Sigmoid colon (tissue), 7 donors: ENCODE results near the gene MYO5B. TPM values are rescaled to one million over a fixed set of nuclear protein-coding genes. Genes with fewer than 3 reads are reported as not detected.

Experiments used
- DNase-seq: peaks from one replicate; pipeline ENCODE4 v3.0.0-alpha.2; 2019
- H3K27ac ChIP-seq, 4 donors: fragments of 200-600 bp; sonication (generic); one replicate each; pipeline ENCODE4 v1.5.1; 2016 to 2019; ENCODE audit warnings: mild to moderate bottlenecking in 1 of 4
- H3K27me3 ChIP-seq, 3 donors: fragments of 200-600 bp; sonication (generic); one replicate each; pipeline ENCODE4 v1.5.1; 2019; ENCODE audit warnings: mild to moderate bottlenecking in 1 of 3
- H3K36me3 ChIP-seq, 4 donors: fragments of 200-600 bp; sonication (generic); one replicate each; pipeline ENCODE4 v1.5.1; 2016 to 2019
- H3K4me1 ChIP-seq, 4 donors: fragments of 200-600 bp; sonication (generic); one replicate each; pipeline ENCODE4 v1.5.1; 2017 to 2019
- H3K4me3 ChIP-seq, 4 donors: fragments of 200-600 bp; sonication (generic); one replicate each; pipeline ENCODE4 v1.5.1; 2017 to 2019; ENCODE audit warnings: mild to moderate bottlenecking in 2 of 4, moderate library complexity in 1 of 4
- H3K9me3 ChIP-seq, 4 donors: fragments of 200-600 bp in 3 of 4; sonication (generic) in 3 of 4; one replicate each; pipeline versions ENCODE4 v1.5.1 to v1.6.1; 2013 to 2019
- CTCF ChIP-seq, 4 experiments: fragments of 450-650 bp in 3 of 4; fragments of 200-600 bp in 1 of 4; IDR thresholded peaks; one replicate each; pipeline ENCODE4 v1.5.1; 2016 to 2019; ENCODE audit warnings: antibody characterized with exemption in 4 of 4, mild to moderate bottlenecking in 3 of 4, moderate library complexity in 2 of 4
- EP300 ChIP-seq, 4 donors: sonication (generic); formaldehyde crosslinking; IDR thresholded peaks; one replicate each; pipeline ENCODE4 v1.6.1; 2017; ENCODE audit warnings: antibody characterized with exemption in 4 of 4
- POLR2A ChIP-seq, 2 donors: fragments of 450-650 bp; IDR thresholded peaks; one replicate each; pipeline ENCODE4 v1.6.1; 2016; ENCODE audit warnings: antibody characterized with exemption in 2 of 2, mild to moderate bottlenecking in 2 of 2, moderate library complexity in 2 of 2
- POLR2AphosphoS5 ChIP-seq, 4 donors: sonication (generic); formaldehyde crosslinking; IDR thresholded peaks; one replicate each; pipeline ENCODE4 v1.6.1; 2017; ENCODE audit warnings: antibody characterized with exemption in 4 of 4
- WGBS, 2 donors: extraction: QIAGEN DNeasy Blood & Tissue Kit; methylation state at CpG; one replicate each; pipeline ENCODE4 v1.1.7; 2013; 5-methylcytosine and 5-hydroxymethylcytosine counted together
- intact Hi-C: fragments of 100-400 bp; cut with DNase I; formaldehyde crosslinking; loops from one replicate; pipeline ENCODE4 v1.15.1; 2023
- polyA plus RNA-seq, 3 donors: library from polyadenylated mRNA; stranded (reverse); fragments of 200-250 nt; gene quantifications; one replicate each; pipeline ENCODE4 v1.2.3, GENCODE V29; 2013
- total RNA-seq, 4 donors: library from RNA; depleted of rRNA; stranded (reverse); fragments of >200 nt; gene quantifications; one replicate each; pipeline ENCODE4 v1.1.0, GENCODE V29; 2016
- donor health status: healthy with polysubstance abuse.
- donor health status: Bipolar disorder and iron deficiency.
- donor health status: healthy.

Gene MYO5B
- total and polyA plus RNA-seq, 7 donors, result 0.14 to 80.7 (median 3.0) TPM

DNA sequence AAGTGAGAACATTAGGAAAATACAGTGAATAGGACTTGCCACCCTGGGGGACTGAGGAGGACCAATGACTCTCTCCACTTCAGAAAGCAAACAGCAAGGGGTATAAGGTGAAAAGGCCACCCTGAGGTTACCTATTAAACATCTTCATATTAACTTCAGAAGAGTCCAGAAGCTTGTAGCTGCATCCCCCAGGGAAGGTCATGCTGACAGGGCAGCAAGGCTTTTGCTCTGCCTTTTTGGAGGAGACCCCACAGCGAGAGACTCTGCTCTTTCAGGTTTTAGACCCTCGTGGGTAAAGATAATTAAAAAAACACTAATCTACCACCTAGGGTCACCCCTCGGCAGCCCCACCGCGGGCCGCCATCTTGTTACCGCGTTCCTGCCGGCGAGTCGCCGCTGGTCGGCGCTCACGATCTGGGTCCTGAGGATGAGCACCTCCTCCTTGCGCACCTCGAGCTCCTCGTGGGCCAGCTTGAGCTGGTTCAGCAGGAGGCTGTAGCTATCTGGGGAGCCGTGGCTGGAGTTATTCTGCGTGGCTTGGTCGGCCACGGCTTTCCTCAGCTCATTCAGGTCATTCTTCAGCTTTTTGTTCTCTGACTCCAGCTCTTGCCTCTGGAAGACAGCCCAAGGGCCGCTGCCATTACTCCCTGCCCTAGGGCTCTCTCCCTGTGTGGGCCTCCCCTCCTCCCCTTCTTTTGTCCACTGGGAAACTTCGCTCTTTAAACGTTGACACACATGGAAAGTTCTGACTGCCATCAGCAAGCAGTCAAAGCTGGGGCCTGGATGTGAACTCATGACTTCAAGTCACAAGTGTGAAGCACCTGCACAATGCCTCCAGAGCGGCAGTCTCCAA lies 331.0 kb downstream of the MYO5B start:
- Histone ChIP-seq H3K4me1 (no peaks in the 10 kb centered on the region), H3K36me3 (no peaks in the 10 kb centered on the region), H3K27me3 (peaks cover 0 to 3% (median 0%) of the 10 kb centered on the region in 3 donors), H3K9me3 (no peaks in the 10 kb centered on the region), H3K4me3 (no peak overlapping the region), H3K27ac (no peak overlapping the region)
- no peak for TF ChIP-seq POLR2A (IDR thresholded peaks at IDR 0.05)
- TF ChIP-seq POLR2AphosphoS5 (IDR thresholded peaks at IDR 0.05), result no peak
- DNase-seq, result no peak
- 92% methylated on average over 26 of the region's 26 CpGs for WGBS, 2 donors
- intact Hi-C loops, result no loop called here

DNA sequence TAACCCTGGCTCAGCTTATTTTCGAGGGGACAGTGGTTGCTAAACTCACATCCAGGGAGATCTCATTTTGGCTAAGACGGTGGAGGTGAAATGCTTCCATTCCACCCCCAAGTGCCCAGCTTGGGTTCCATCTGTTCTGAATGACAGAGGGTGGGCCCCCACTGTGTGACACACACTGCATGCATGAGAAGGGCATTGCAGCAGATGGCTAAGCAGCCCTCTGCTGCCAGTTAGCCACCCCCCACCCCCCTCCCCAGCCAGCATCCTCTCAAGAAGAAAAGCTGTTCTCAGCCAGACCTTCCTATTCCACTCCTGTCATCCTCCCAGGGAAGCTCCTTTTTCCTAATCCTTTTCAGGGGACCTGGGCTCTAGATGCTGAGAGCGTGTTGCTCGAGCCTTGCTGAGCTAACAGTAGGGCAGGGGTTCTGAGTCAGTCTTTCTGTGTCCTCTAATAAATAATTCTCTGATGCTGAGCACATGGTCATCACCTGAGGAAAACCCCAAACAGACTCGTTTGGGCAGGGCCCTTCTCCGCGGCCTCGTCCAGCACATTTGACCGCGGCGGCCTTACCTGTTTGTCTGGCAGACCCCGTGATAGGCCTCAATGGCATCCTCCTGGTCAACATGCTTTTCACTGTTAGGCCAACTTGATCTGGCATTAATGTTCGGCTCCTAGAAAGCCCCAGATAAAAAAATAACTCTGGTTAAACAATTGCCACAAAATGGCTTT lies 332.1 kb downstream of the MYO5B start:
- H3K27ac ChIP-seq, result no peak overlapping the region
- intact Hi-C loops, result no loop called here
- WGBS, 2 donors, result 90% methylated on average over 13 of the region's 13 CpGs

GRCh38 chr18:49861659-49862058 lies 333.3 kb downstream of the MYO5B start:
- WGBS, 2 donors, result 58 to 66% methylated on average over 3 of the region's 3 CpGs
- intact Hi-C loops, result no loop called here
- no peaks in the 10 kb centered on the region for H3K36me3 ChIP-seq
- no peaks in the 10 kb centered on the region for H3K4me1 ChIP-seq
- H3K27me3 ChIP-seq, result peaks cover 0 to 3% (median 0%) of the 10 kb centered on the region in 3 donors
- no peak overlapping the region for H3K4me3 ChIP-seq
- no peaks in the 10 kb centered on the region for H3K9me3 ChIP-seq
- H3K27ac ChIP-seq, result no peak overlapping the region
- DNase-seq, result no peak
- TF ChIP-seq CTCF (IDR thresholded peaks at IDR 0.05) (no peak), POLR2A (IDR thresholded peaks at IDR 0.05) (no peak), EP300 (IDR thresholded peaks at IDR 0.05) (no peak), POLR2AphosphoS5 (IDR thresholded peaks at IDR 0.05) (no peak)

More for the DNA sequence above, 332.1 kb downstream of the MYO5B start:
- Histone ChIP-seq H3K4me1 (no peaks in the 10 kb centered on the region), H3K4me3 (no peak overlapping the region), H3K9me3 (no peaks in the 10 kb centered on the region), H3K27me3 (peaks cover 0 to 3% (median 0%) of the 10 kb centered on the region in 3 donors), H3K36me3 (no peaks in the 10 kb centered on the region)
- DNase-seq, result no peak
- TF ChIP-seq EP300 (IDR thresholded peaks at IDR 0.05), result no peak
- no peak for TF ChIP-seq POLR2AphosphoS5 (IDR thresholded peaks at IDR 0.05)
- TF ChIP-seq POLR2A (IDR thresholded peaks at IDR 0.05), result no peak
- no peak for TF ChIP-seq CTCF (IDR thresholded peaks at IDR 0.05)

GRCh38 chr18:49859725-49860124 lies 335.2 kb downstream of the MYO5B start:
- WGBS, 2 donors, result 31 to 75% methylated on average over 12 of the region's 12 CpGs
- no peaks in the 10 kb centered on the region for H3K9me3 ChIP-seq
- peak; percentile 12 for DNase-seq
- H3K27me3 ChIP-seq, result peaks cover 0 to 3% (median 0%) of the 10 kb centered on the region in 3 donors
- no peak overlapping the region for H3K4me3 ChIP-seq
- H3K36me3 ChIP-seq, result no peaks in the 10 kb centered on the region
- H3K4me1 ChIP-seq, result no peaks in the 10 kb centered on the region
- TF ChIP-seq POLR2A (IDR thresholded peaks at IDR 0.05) (no peak), CTCF (IDR thresholded peaks at IDR 0.05) (no peak), POLR2AphosphoS5 (IDR thresholded peaks at IDR 0.05) (no peak), EP300 (IDR thresholded peaks at IDR 0.05) (no peak)
- intact Hi-C loops, result loop anchor here (1.0 to 10.0 kb wide), 4 partner anchors 49 to 349 kb away; no protein-coding TSS in a partner anchor
- H3K27ac ChIP-seq, result no peak overlapping the region

- Histone ChIP-seq H3K27ac (no peak overlapping the region), H3K9me3 (no peaks in the 10 kb centered on the region), H3K4me3 (no peak overlapping the region), H3K27me3 (peaks cover 0 to 2% (median 0%) of the 10 kb centered on the region in 3 donors), H3K4me1 (no peaks in the 10 kb centered on the region), H3K36me3 (no peaks in the 10 kb centered on the region)
- no peak for TF ChIP-seq EP300 (IDR thresholded peaks at IDR 0.05)
- TF ChIP-seq POLR2AphosphoS5 (IDR thresholded peaks at IDR 0.05), result no peak
- TF ChIP-seq POLR2A (IDR thresholded peaks at IDR 0.05), result no peak
- peak in 1 of 4 experiments; percentile 19 for TF ChIP-seq CTCF (IDR thresholded peaks at IDR 0.05)
- WGBS, 2 donors, result 11 to 57% methylated on average over 6 of the region's 6 CpGs
- intact Hi-C loops, result loop anchor here (1.0 to 10.0 kb wide), 4 partner anchors 48 to 349 kb away; no protein-coding TSS in a partner anchor
- no peak for DNase-seq
These were observed 336.0 kb downstream of the MYO5B start for GRCh38 chr18:49859021-49859359.
